ENCODE results near the gene PANK4.
A peak's percentile ranks its signal among the peaks of the same experiment; 100 is the strongest.

PANK4 gene

GRCh38 chr1:2523891-2524609, 2.3 kb downstream of the PANK4 start:
- Histone ChIP-seq H3K9ac (no peak overlapping the region), H3K9me3 (ENCODE audit: control insufficient read depth, low read length) (no peaks in the 10 kb centered on the region), H3K27ac (no peak overlapping the region), H3K27me3 (ENCODE audit: control insufficient read depth, insufficient read depth, low read length) (no peaks in the 10 kb centered on the region), H3K4me1 (peaks cover 2% of the 10 kb centered on the region), H3K4me2 (ENCODE audit: low read length) (peak overlapping the region; percentile 91), H3K36me3 (ENCODE audit: control insufficient read depth, insufficient read depth, low read length) (no peaks in the 10 kb centered on the region), H3K79me2 (peaks cover 19% of the 10 kb centered on the region), H2AFZ (no peak overlapping the region), H3K4me3 (ENCODE audit: low read depth, low read length) (no peak overlapping the region)
- no peak for TF ChIP-seq CTCF (IDR thresholded peaks at IDR 0.05)

- Histone ChIP-seq H3K79me2 (peaks cover 19% of the 10 kb centered on the region), H3K9ac (no peak overlapping the region), H2AFZ (no peak overlapping the region), H3K36me3 (ENCODE audit: control insufficient read depth, insufficient read depth, low read length) (no peaks in the 10 kb centered on the region), H3K4me2 (ENCODE audit: low read length) (no peak overlapping the region), H3K4me1 (no peaks in the 10 kb centered on the region), H3K27me3 (ENCODE audit: control insufficient read depth, insufficient read depth, low read length) (no peaks in the 10 kb centered on the region), H3K9me3 (ENCODE audit: control insufficient read depth, low read length) (no peaks in the 10 kb centered on the region), H3K27ac (no peak overlapping the region), H3K4me3 (ENCODE audit: low read depth, low read length) (no peak overlapping the region)
- no peak for TF ChIP-seq CTCF (IDR thresholded peaks at IDR 0.05)
Measured at GRCh38 chr1:2523191-2523890, 3.1 kb downstream of the PANK4 start.

- peaks cover 19% of the 10 kb centered on the region for H3K79me2 ChIP-seq
- H3K4me1 ChIP-seq, result no peaks in the 10 kb centered on the region
- no peak for TF ChIP-seq CTCF (IDR thresholded peaks at IDR 0.05)
- H3K4me3 ChIP-seq (ENCODE audit: low read depth, low read length), result no peak overlapping the region
- no peak overlapping the region for H2AFZ ChIP-seq
- H3K27ac ChIP-seq, result no peak overlapping the region
- no peaks in the 10 kb centered on the region for H3K27me3 ChIP-seq (ENCODE audit: control insufficient read depth, insufficient read depth, low read length)
- no peaks in the 10 kb centered on the region for H3K9me3 ChIP-seq (ENCODE audit: control insufficient read depth, low read length)
- H3K9ac ChIP-seq, result no peak overlapping the region
- no peak overlapping the region for H3K4me2 ChIP-seq (ENCODE audit: low read length)
- H3K36me3 ChIP-seq (ENCODE audit: control insufficient read depth, insufficient read depth, low read length), result no peaks in the 10 kb centered on the region
Measured at GRCh38 chr1:2522230-2522629, 4.2 kb downstream of the PANK4 start.

GRCh38 chr1:2520806-2521205, 5.6 kb downstream of the PANK4 start:
- H2AFZ ChIP-seq, result no peak overlapping the region
- no peaks in the 10 kb centered on the region for H3K4me1 ChIP-seq
- H3K27ac ChIP-seq, result no peak overlapping the region
- no peak overlapping the region for H3K9ac ChIP-seq
- no peaks in the 10 kb centered on the region for H3K27me3 ChIP-seq (ENCODE audit: control insufficient read depth, insufficient read depth, low read length)
- TF ChIP-seq CTCF (IDR thresholded peaks at IDR 0.05), result no peak
- H3K4me2 ChIP-seq (ENCODE audit: low read length), result no peak overlapping the region
- no peaks in the 10 kb centered on the region for H3K36me3 ChIP-seq (ENCODE audit: control insufficient read depth, insufficient read depth, low read length)
- H3K4me3 ChIP-seq (ENCODE audit: low read depth, low read length), result no peak overlapping the region
- H3K9me3 ChIP-seq (ENCODE audit: control insufficient read depth, low read length), result no peaks in the 10 kb centered on the region
- H3K79me2 ChIP-seq, result peaks cover 19% of the 10 kb centered on the region
